ENCODE data around the gene PITPNB. TPM values are rescaled to one million over a fixed set of nuclear protein-coding genes. Genes with fewer than 3 reads are reported as not detected.

The PITPNB gene
- total and polyA plus RNA-seq, 2 of the 13 experiments (the other 11 are each of a cell fraction or from before 2014, with no cell fraction given): 17.0 to 30.1 TPM

DNA sequence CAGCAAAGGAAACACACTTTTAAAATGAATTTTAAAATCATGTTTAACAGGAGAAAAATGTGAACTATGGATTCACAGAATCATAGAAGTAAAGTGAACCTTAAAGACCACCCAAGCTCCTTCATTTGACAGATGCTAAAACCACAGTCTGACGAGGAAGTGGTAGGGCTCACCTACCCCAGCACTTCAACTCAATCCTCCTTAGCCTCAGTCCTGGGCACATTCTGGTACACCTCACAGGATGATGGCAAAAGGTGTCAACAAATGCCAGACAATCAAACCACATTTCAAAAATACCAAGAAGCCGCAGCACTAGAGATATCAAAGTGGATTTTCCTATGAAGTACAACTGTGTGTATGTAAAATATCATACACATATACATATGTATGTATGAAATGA, 43.1 kb downstream of the PITPNB start:
- no TSS peak for BruUV-seq (replicated peaks)
- H3K9ac ChIP-seq (ENCODE audit: insufficient read depth, low read depth, low read length): no peak overlapping the region
- peaks cover 25% of the 10 kb centered on the region for H3K79me2 ChIP-seq (ENCODE audit: insufficient read depth, low read length)
- H3K27me3 ChIP-seq (ENCODE audit: control insufficient read depth in 1 of 2, insufficient read depth in 2 of 2, low read length in 2 of 2): no peaks in the 10 kb centered on the region
- in situ Hi-C loops (cut with HindIII; ENCODE audit: extremely low pct_ligation_motif_present, low pct_unique_long_range_greater_than_20kb): no loop called here
- H3K27ac ChIP-seq (ENCODE audit: extremely low read length, insufficient read depth, low read length): no peak overlapping the region
- POLR2A ChIA-PET: no interaction called here
- H3K9me3 ChIP-seq (ENCODE audit: low read length): no peaks in the 10 kb centered on the region
- CTCF ChIA-PET (ENCODE audit: low intra/inter-chr PET ratio, low total read pairs): no interaction called here
- intact Hi-C loops (cut with micrococcal nuclease; ENCODE audit: unreplicated experiment): no loop called here
- no peak for DNase-seq (ENCODE audit: low spot score)
- no peak overlapping the region for H3K4me2 ChIP-seq (ENCODE audit: low read depth, low read length)
- H2AFZ ChIP-seq (ENCODE audit: low read length): no peak overlapping the region
- peaks cover 4 to 41% of the 10 kb centered on the region in 2 experiments; a peak in 4 of 5 replicates for H3K36me3 ChIP-seq (replicated peaks in 1 of 2; ENCODE audit: control insufficient read depth in 1 of 2, insufficient read depth in 2 of 2, low read length in 2 of 2)
- no peaks in the 10 kb centered on the region; the same call in 1 of the 2 replicates for H4K20me1 ChIP-seq (ENCODE audit: insufficient read depth, low read length)
- WGBS (ENCODE audit: low lambda C conversion rate): 94% methylated on average over 2 of the region's 2 CpGs
- peaks cover 24% of the 10 kb centered on the region for H3K4me1 ChIP-seq (ENCODE audit: insufficient read depth, low read length)
- no peak overlapping the region for H3K4me3 ChIP-seq (replicated peaks in 1 of 3; ENCODE audit: insufficient read depth in 1 of 3, low read depth in 2 of 3, low read length in 3 of 3)
- TF ChIP-seq RFX3 (CRISPR knock-in tag; IDR thresholded peaks at IDR 0.05) (no peak), ZNF530 (CRISPR knock-in tag; IDR thresholded peaks at IDR 0.05; ENCODE audit: low read depth) (no peak), IKZF1 (IDR thresholded peaks at IDR 0.05) (no peak), ZNF724P (CRISPR knock-in tag; IDR thresholded peaks at IDR 0.05; ENCODE audit: borderline replicate concordance) (no peak), HNF1A (IDR thresholded peaks at IDR 0.05; ENCODE audit: low read depth) (no peak), HNF1A (CRISPR knock-in tag; IDR thresholded peaks at IDR 0.05; ENCODE audit: borderline replicate concordance) (no peak), SMYD3 (CRISPR knock-in tag; IDR thresholded peaks at IDR 0.05) (no peak), CENPX (CRISPR knock-in tag; IDR thresholded peaks at IDR 0.05) (no peak), NR2F2 (IDR thresholded peaks at IDR 0.05; ENCODE audit: borderline replicate concordance, low read depth) (no peak), FLYWCH1 (CRISPR knock-in tag; IDR thresholded peaks at IDR 0.05) (no peak)
- FAIRE-seq: no peak
- no peak for ATAC-seq
